ENCODE data around the gene PRKG1.
A peak's percentile ranks its signal among the peaks of the same experiment; 100 is the strongest.

Gene PRKG1

DNA sequence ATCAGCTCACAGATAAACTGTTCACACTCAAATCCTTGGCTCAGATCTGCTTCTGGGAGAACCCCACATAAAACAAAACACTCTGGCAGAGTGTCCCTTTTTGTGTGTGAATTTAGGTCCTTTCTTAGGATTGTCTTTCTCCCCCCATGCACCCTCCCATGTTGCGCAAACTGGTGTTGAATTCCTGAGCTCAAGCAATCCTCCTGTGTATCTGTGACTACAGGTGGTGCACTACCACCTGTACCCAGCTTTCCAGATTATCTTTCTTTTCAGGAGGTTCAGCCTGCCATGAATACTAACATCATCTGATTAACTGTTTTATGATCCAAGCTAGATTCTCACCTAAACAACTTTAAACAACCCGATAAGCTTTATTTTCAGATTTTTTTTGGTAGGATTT lies 802.7 kb downstream of the PRKG1 start:
- Histone ChIP-seq H3K27ac (replicated peaks; ENCODE audit: low read length) (no peak overlapping the region), H2AFZ (ENCODE audit: low read length) (no peak overlapping the region), H3K4me3 (ENCODE audit: low read length in 2 of 2) (no peak overlapping the region), H4K8ac (ENCODE audit: low read depth, low read length) (no peak overlapping the region), H3K14ac (ENCODE audit: low read length) (no peak overlapping the region), H3K18ac (ENCODE audit: low read length) (no peak overlapping the region), H3K9ac (ENCODE audit: low read depth, low read length, poor library complexity) (no peak overlapping the region), H3K36me3 (replicated peaks in 1 of 2; ENCODE audit: control insufficient read depth in 2 of 2, insufficient read depth in 2 of 2, low read length in 2 of 2) (no peaks in the 10 kb centered on the region), H3K23ac (ENCODE audit: low read depth, low read length, poor library complexity) (no peak overlapping the region), H2BK5ac (ENCODE audit: low read length) (no peak overlapping the region), H3K4me1 (ENCODE audit: control insufficient read depth in 2 of 2, insufficient read depth in 1 of 2, low read depth in 1 of 2, low read length in 2 of 2) (peaks cover 0 to 1% of the 10 kb centered on the region in 2 donors), H3K9me3 (replicated peaks in 1 of 2; ENCODE audit: control insufficient read depth in 2 of 2, insufficient read depth in 1 of 2, low read depth in 1 of 2, low read length in 2 of 2) (peaks cover 1 to 4% of the 10 kb centered on the region in 2 donors), H4K91ac (ENCODE audit: low read depth, low read length, poor library complexity) (no peak overlapping the region), H3K27me3 (ENCODE audit: control insufficient read depth in 3 of 3, insufficient read depth in 3 of 3, low read depth in 1 of 3, low read length in 3 of 3) (no peaks in the 10 kb centered on the region), H2AK5ac (ENCODE audit: low read depth, low read length) (no peak overlapping the region), H3K79me1 (ENCODE audit: low read depth, low read length) (no peaks in the 10 kb centered on the region), H2BK15ac (ENCODE audit: low read length) (no peak overlapping the region), H2BK120ac (ENCODE audit: low read depth, low read length) (no peak overlapping the region), H3K4ac (ENCODE audit: low read length) (no peak overlapping the region), H2BK12ac (ENCODE audit: low read length) (no peak overlapping the region), H3K4me2 (ENCODE audit: insufficient read depth, low read length, poor library complexity, severe bottlenecking) (no peak overlapping the region)
- no CpG with 5 or more reads among the region's 2 CpGs for WGBS, 2 donors (ENCODE audit: extremely low coverage in 2 of 2, insufficient read length in 2 of 2, insufficient replicate concordance in 1 of 2)
- DNase-seq (ENCODE audit: low spot score): no peak

DNA sequence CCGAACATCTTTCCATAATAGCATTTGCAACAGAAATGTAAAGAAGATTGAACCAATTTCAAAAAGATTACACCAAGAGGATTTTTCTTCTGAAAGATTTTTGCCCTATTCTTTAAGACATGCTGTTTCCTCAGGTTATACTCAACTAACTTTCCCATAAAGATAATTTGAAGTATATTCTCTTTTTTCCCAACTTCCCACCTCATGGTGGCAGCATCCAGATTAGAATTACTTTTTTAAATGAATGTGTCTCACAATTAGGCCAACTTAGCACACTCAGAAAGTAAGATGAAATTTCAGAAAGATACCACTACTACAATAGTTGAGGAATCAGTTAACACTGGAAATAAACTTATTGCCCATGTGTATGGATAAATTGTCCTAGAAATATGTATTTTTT lies 803.3 kb downstream of the PRKG1 start:
- Histone ChIP-seq H3K27ac (replicated peaks; ENCODE audit: low read length) (no peak overlapping the region), H3K36me3 (replicated peaks in 1 of 2; ENCODE audit: control insufficient read depth in 2 of 2, insufficient read depth in 2 of 2, low read length in 2 of 2) (no peaks in the 10 kb centered on the region), H2BK120ac (ENCODE audit: low read depth, low read length) (no peak overlapping the region), H2AK5ac (ENCODE audit: low read depth, low read length) (no peak overlapping the region), H4K91ac (ENCODE audit: low read depth, low read length, poor library complexity) (no peak overlapping the region), H3K27me3 (ENCODE audit: control insufficient read depth in 3 of 3, insufficient read depth in 3 of 3, low read depth in 1 of 3, low read length in 3 of 3) (no peaks in the 10 kb centered on the region), H3K18ac (ENCODE audit: low read length) (no peak overlapping the region), H3K14ac (ENCODE audit: low read length) (no peak overlapping the region), H4K8ac (ENCODE audit: low read depth, low read length) (no peak overlapping the region), H2BK12ac (ENCODE audit: low read length) (no peak overlapping the region), H3K9me3 (replicated peaks in 1 of 2; ENCODE audit: control insufficient read depth in 2 of 2, insufficient read depth in 1 of 2, low read depth in 1 of 2, low read length in 2 of 2) (peaks cover 1 to 4% of the 10 kb centered on the region in 2 donors), H3K9ac (ENCODE audit: low read depth, low read length, poor library complexity) (no peak overlapping the region), H3K4me1 (ENCODE audit: control insufficient read depth in 2 of 2, insufficient read depth in 1 of 2, low read depth in 1 of 2, low read length in 2 of 2) (peaks cover 0 to 1% of the 10 kb centered on the region in 2 donors), H2BK5ac (ENCODE audit: low read length) (no peak overlapping the region), H3K23ac (ENCODE audit: low read depth, low read length, poor library complexity) (no peak overlapping the region), H3K4me2 (ENCODE audit: insufficient read depth, low read length, poor library complexity, severe bottlenecking) (no peak overlapping the region), H3K4me3 (ENCODE audit: low read length in 2 of 2) (no peak overlapping the region), H2AFZ (ENCODE audit: low read length) (no peak overlapping the region), H3K4ac (ENCODE audit: low read length) (no peak overlapping the region), H2BK15ac (ENCODE audit: low read length) (no peak overlapping the region), H3K79me1 (ENCODE audit: low read depth, low read length) (no peaks in the 10 kb centered on the region)
- no peak for DNase-seq (ENCODE audit: low spot score)
- no CpG with 5 or more reads among the region's 1 CpG for WGBS, 2 donors (ENCODE audit: extremely low coverage in 2 of 2, insufficient read length in 2 of 2, insufficient replicate concordance in 1 of 2)

DNA sequence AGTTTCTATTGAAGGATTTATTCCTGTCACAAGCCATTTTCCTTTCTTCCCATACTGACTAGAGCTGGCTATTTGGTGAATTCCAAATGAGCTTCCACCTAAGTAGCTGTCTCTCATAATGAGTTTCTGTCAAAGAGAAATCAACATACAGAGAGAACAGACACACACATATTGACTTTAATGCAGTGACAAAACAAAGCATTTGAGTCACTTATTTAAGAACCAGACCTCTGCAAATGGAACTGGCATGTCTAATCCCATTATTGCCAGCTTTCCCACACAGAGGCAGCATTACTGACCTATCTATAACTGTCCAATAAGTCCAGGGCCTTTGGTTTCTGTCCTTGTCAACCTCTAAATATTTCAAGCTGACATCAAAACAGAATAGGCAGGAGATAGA lies 804.4 kb downstream of the PRKG1 start:
- Histone ChIP-seq H2BK12ac (ENCODE audit: low read length) (no peak overlapping the region), H4K8ac (ENCODE audit: low read depth, low read length) (no peak overlapping the region), H3K9ac (ENCODE audit: low read depth, low read length, poor library complexity) (no peak overlapping the region), H3K4me1 (ENCODE audit: control insufficient read depth in 2 of 2, insufficient read depth in 1 of 2, low read depth in 1 of 2, low read length in 2 of 2) (peaks cover 0 to 1% of the 10 kb centered on the region in 2 donors), H3K36me3 (replicated peaks in 1 of 2; ENCODE audit: control insufficient read depth in 2 of 2, insufficient read depth in 2 of 2, low read length in 2 of 2) (no peaks in the 10 kb centered on the region), H2BK5ac (ENCODE audit: low read length) (no peak overlapping the region), H3K18ac (ENCODE audit: low read length) (no peak overlapping the region), H3K9me3 (replicated peaks in 1 of 2; ENCODE audit: control insufficient read depth in 2 of 2, insufficient read depth in 1 of 2, low read depth in 1 of 2, low read length in 2 of 2) (peaks cover 1 to 4% of the 10 kb centered on the region in 2 donors), H3K4me3 (ENCODE audit: low read length in 2 of 2) (no peak overlapping the region), H3K27me3 (ENCODE audit: control insufficient read depth in 3 of 3, insufficient read depth in 3 of 3, low read depth in 1 of 3, low read length in 3 of 3) (no peaks in the 10 kb centered on the region), H3K27ac (replicated peaks; ENCODE audit: low read length) (no peak overlapping the region), H4K91ac (ENCODE audit: low read depth, low read length, poor library complexity) (no peak overlapping the region), H3K23ac (ENCODE audit: low read depth, low read length, poor library complexity) (no peak overlapping the region), H2BK120ac (ENCODE audit: low read depth, low read length) (no peak overlapping the region), H2BK15ac (ENCODE audit: low read length) (no peak overlapping the region), H3K4ac (ENCODE audit: low read length) (no peak overlapping the region), H3K14ac (ENCODE audit: low read length) (no peak overlapping the region), H2AFZ (ENCODE audit: low read length) (peak overlapping the region; percentile 5), H3K79me1 (ENCODE audit: low read depth, low read length) (no peaks in the 10 kb centered on the region), H2AK5ac (ENCODE audit: low read depth, low read length) (no peak overlapping the region), H3K4me2 (ENCODE audit: insufficient read depth, low read length, poor library complexity, severe bottlenecking) (no peak overlapping the region)
- no peak for DNase-seq (ENCODE audit: low spot score)

DNA sequence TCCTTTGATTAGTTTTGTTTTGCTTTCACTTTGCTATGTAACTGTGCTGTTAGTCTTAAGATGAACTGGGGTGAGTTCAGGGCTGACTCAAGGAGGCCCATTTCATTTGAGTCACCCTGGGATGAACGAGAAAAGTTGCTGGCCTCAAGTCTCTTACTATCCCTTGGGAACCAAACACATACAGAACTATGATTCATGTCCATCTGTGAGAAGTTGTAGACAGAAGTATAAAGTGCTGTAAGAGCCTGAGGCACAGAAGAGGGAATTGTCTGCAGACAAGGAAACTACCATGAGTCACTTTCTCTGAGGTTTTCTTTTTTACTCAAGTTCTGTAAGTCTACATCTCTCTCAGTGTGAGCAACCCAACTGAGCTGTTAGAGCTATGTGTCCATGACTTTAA lies 805.0 kb downstream of the PRKG1 start:
- H4K8ac ChIP-seq (ENCODE audit: low read depth, low read length): no peak overlapping the region
- peaks cover 1 to 4% of the 10 kb centered on the region in 2 donors for H3K9me3 ChIP-seq (replicated peaks in 1 of 2; ENCODE audit: control insufficient read depth in 2 of 2, insufficient read depth in 1 of 2, low read depth in 1 of 2, low read length in 2 of 2)
- H2BK120ac ChIP-seq (ENCODE audit: low read depth, low read length): no peak overlapping the region
- no peak overlapping the region for H2BK12ac ChIP-seq (ENCODE audit: low read length)
- H3K27ac ChIP-seq (replicated peaks; ENCODE audit: low read length): no peak overlapping the region
- H2BK5ac ChIP-seq (ENCODE audit: low read length): no peak overlapping the region
- no peak overlapping the region for H4K91ac ChIP-seq (ENCODE audit: low read depth, low read length, poor library complexity)
- no peak overlapping the region for H3K9ac ChIP-seq (ENCODE audit: low read depth, low read length, poor library complexity)
- no peak overlapping the region for H3K4ac ChIP-seq (ENCODE audit: low read length)
- no peak overlapping the region for H3K4me3 ChIP-seq (ENCODE audit: low read length in 2 of 2)
- no peaks in the 10 kb centered on the region for H3K79me1 ChIP-seq (ENCODE audit: low read depth, low read length)
- H3K27me3 ChIP-seq (ENCODE audit: control insufficient read depth in 3 of 3, insufficient read depth in 3 of 3, low read depth in 1 of 3, low read length in 3 of 3): no peaks in the 10 kb centered on the region
- no peaks in the 10 kb centered on the region for H3K36me3 ChIP-seq (replicated peaks in 1 of 2; ENCODE audit: control insufficient read depth in 2 of 2, insufficient read depth in 2 of 2, low read length in 2 of 2)
- H3K18ac ChIP-seq (ENCODE audit: low read length): no peak overlapping the region
- H3K4me2 ChIP-seq (ENCODE audit: insufficient read depth, low read length, poor library complexity, severe bottlenecking): no peak overlapping the region
- DNase-seq (ENCODE audit: low spot score): no peak
- peak overlapping the region; percentile 41 for H2AFZ ChIP-seq (ENCODE audit: low read length)
- H3K4me1 ChIP-seq (ENCODE audit: control insufficient read depth in 2 of 2, insufficient read depth in 1 of 2, low read depth in 1 of 2, low read length in 2 of 2): peaks cover 0 to 1% of the 10 kb centered on the region in 2 donors
- H3K14ac ChIP-seq (ENCODE audit: low read length): no peak overlapping the region
- H2BK15ac ChIP-seq (ENCODE audit: low read length): no peak overlapping the region
- no peak overlapping the region for H2AK5ac ChIP-seq (ENCODE audit: low read depth, low read length)
- H3K23ac ChIP-seq (ENCODE audit: low read depth, low read length, poor library complexity): no peak overlapping the region
- no CpG with 5 or more reads among the region's 1 CpG for WGBS, 2 donors (ENCODE audit: extremely low coverage in 2 of 2, insufficient read length in 2 of 2, insufficient replicate concordance in 1 of 2)
